Measurements from ENCODE around the gene ENTPD1. TPM values are rescaled to one million over a fixed set of nuclear protein-coding genes. Genes with fewer than 3 reads are reported as not detected.
A peak's percentile ranks its signal among the peaks of the same experiment; 100 is the strongest.

The ENTPD1 gene
- total RNA-seq, 1 experiment from 2014 or later: not detected

GRCh38 chr10:95818668-95819067 lies 62.7 kb downstream of the ENTPD1 start:
- no TSS peak for BruUV-seq (replicated peaks)
- intact Hi-C loops (cut with micrococcal nuclease): no loop called here

GRCh38 chr10:95819620-95820329 lies 63.8 kb downstream of the ENTPD1 start:
- H3K36me3 Mint-ChIP-seq (ENCODE audit: insufficient read depth, unreplicated experiment): no peaks in the 10 kb centered on the region
- intact Hi-C loops (cut with micrococcal nuclease): no loop called here
- BruUV-seq (replicated peaks): no TSS peak
- peaks cover 6% of the 10 kb centered on the region for H3K4me1 Mint-ChIP-seq (ENCODE audit: insufficient read depth, unreplicated experiment)
- no peak for TF ChIP-seq CTCF (IDR thresholded peaks at IDR 0.05; ENCODE audit: unreplicated experiment)
- no peak overlapping the region for H3K4me3 Mint-ChIP-seq (ENCODE audit: unreplicated experiment)
- H3K9me3 Mint-ChIP-seq (ENCODE audit: unreplicated experiment): no peaks in the 10 kb centered on the region
- CTCF ChIA-PET: interaction anchor here (1.2 kb wide), 1 partner anchor 126 kb away, joined by 7 read pairs; the partner anchor contains the start of gene TCTN3
- no peak overlapping the region for H3K27ac Mint-ChIP-seq (ENCODE audit: low read depth, unreplicated experiment)
- POLR2A ChIA-PET: no interaction called here
- no peaks in the 10 kb centered on the region for H3K27me3 Mint-ChIP-seq (ENCODE audit: insufficient read depth, unreplicated experiment)
- DNase-seq (ENCODE audit: unreplicated experiment): no peak

More at GRCh38 chr10:95818668-95819067, 62.7 kb downstream of the ENTPD1 start:
- Mint-ChIP-seq H3K27me3 (ENCODE audit: insufficient read depth, unreplicated experiment) (no peaks in the 10 kb centered on the region), H3K27ac (ENCODE audit: low read depth, unreplicated experiment) (no peak overlapping the region), H3K9me3 (ENCODE audit: unreplicated experiment) (no peaks in the 10 kb centered on the region), H3K36me3 (ENCODE audit: insufficient read depth, unreplicated experiment) (no peaks in the 10 kb centered on the region), H3K4me3 (ENCODE audit: unreplicated experiment) (no peak overlapping the region), H3K4me1 (ENCODE audit: insufficient read depth, unreplicated experiment) (peaks cover 6% of the 10 kb centered on the region)
- peak; percentile 49 for DNase-seq (ENCODE audit: unreplicated experiment)
- CTCF ChIA-PET: interaction anchor here (0.7 to 1.2 kb wide), 3 partner anchors 12 to 125 kb away, joined by 3 to 7 read pairs (median 4); partner anchors contain the start of gene TCTN3
- no peak for TF ChIP-seq CTCF (IDR thresholded peaks at IDR 0.05; ENCODE audit: unreplicated experiment)
- POLR2A ChIA-PET: no interaction called here

- H3K36me3 Mint-ChIP-seq (ENCODE audit: insufficient read depth, unreplicated experiment): no peaks in the 10 kb centered on the region
- no TSS peak for BruUV-seq (replicated peaks)
- no peaks in the 10 kb centered on the region for H3K9me3 Mint-ChIP-seq (ENCODE audit: unreplicated experiment)
- intact Hi-C loops (cut with micrococcal nuclease): no loop called here
- H3K27ac Mint-ChIP-seq (ENCODE audit: low read depth, unreplicated experiment): no peak overlapping the region
- peaks cover 6% of the 10 kb centered on the region for H3K4me1 Mint-ChIP-seq (ENCODE audit: insufficient read depth, unreplicated experiment)
- ChIA-PET CTCF (no interaction called here), POLR2A (no interaction called here)
- no peak overlapping the region for H3K4me3 Mint-ChIP-seq (ENCODE audit: unreplicated experiment)
- H3K27me3 Mint-ChIP-seq (ENCODE audit: insufficient read depth, unreplicated experiment): no peaks in the 10 kb centered on the region
- DNase-seq (ENCODE audit: unreplicated experiment): no peak
- TF ChIP-seq CTCF (IDR thresholded peaks at IDR 0.05; ENCODE audit: unreplicated experiment): no peak
These were observed 64.4 kb downstream of the ENTPD1 start for GRCh38 chr10:95820363-95820762.

- BruUV-seq (replicated peaks): no TSS peak
- DNase-seq (ENCODE audit: unreplicated experiment): no peak
- no peaks in the 10 kb centered on the region for H3K27me3 Mint-ChIP-seq (ENCODE audit: insufficient read depth, unreplicated experiment)
- peaks cover 6% of the 10 kb centered on the region for H3K4me1 Mint-ChIP-seq (ENCODE audit: insufficient read depth, unreplicated experiment)
- POLR2A ChIA-PET: no interaction called here
- H3K4me3 Mint-ChIP-seq (ENCODE audit: unreplicated experiment): no peak overlapping the region
- no peaks in the 10 kb centered on the region for H3K36me3 Mint-ChIP-seq (ENCODE audit: insufficient read depth, unreplicated experiment)
- CTCF ChIA-PET: interaction anchor here (0.6 to 1.2 kb wide), 2 partner anchors 27 to 107 kb away, joined by 3 to 7 read pairs; no protein-coding TSS in a partner anchor
- H3K27ac Mint-ChIP-seq (ENCODE audit: low read depth, unreplicated experiment): no peak overlapping the region
- no peak for TF ChIP-seq CTCF (IDR thresholded peaks at IDR 0.05; ENCODE audit: unreplicated experiment)
- intact Hi-C loops (cut with micrococcal nuclease): no loop called here
- H3K9me3 Mint-ChIP-seq (ENCODE audit: unreplicated experiment): peaks cover 5% of the 10 kb centered on the region
These were observed 65.8 kb downstream of the ENTPD1 start for GRCh38 chr10:95821720-95822119.
